ENCODE measurements around the gene GUCY1B1. TPM values are rescaled to one million over a fixed set of nuclear protein-coding genes. Genes with fewer than 3 reads are reported as not detected.

The GUCY1B1 gene
- total RNA-seq, 1 donor from 2014 or later, result 0.22 TPM

- Mint-ChIP-seq H3K9me3 (no peaks in the 10 kb centered on the region), H3K4me1 (peaks cover 8% of the 10 kb centered on the region), H3K4me3 (peak overlapping the region; percentile 68), H3K36me3 (ENCODE audit: low read depth) (no peaks in the 10 kb centered on the region), H3K27me3 (peaks cover 20% of the 10 kb centered on the region), H3K27ac (no peak overlapping the region)
- ATAC-seq (ENCODE audit: low read depth), result no peak
- ChIA-PET CTCF (interaction anchor here (0.5 kb wide), 1 partner anchor 1240 kb away, joined by 3 read pairs; no protein-coding TSS in a partner anchor), POLR2A (interaction anchor here (1.0 kb wide), 1 partner anchor 8 kb away, joined by 3 read pairs; no protein-coding TSS in a partner anchor)
- intact Hi-C loops (cut with micrococcal nuclease), result loop anchor here (2.0 kb wide), 2 partner anchors 93 to 193 kb away; partner anchors contain the start of genes CTSO and GUCY1A1
- peak; percentile 17 for DNase-seq
- TF ChIP-seq CTCF (IDR thresholded peaks at IDR 0.05), result no peak
Measured at GRCh38 chr4:155759372-155760252, 791 bp downstream of the GUCY1B1 start.

GRCh38 chr4:155761047-155761446 is 2.2 kb downstream of the GUCY1B1 start:
- DNase-seq (no peak), ATAC-seq (ENCODE audit: low read depth) (no peak)
- POLR2A ChIA-PET, result no interaction called here
- Mint-ChIP-seq H3K9me3 (no peaks in the 10 kb centered on the region), H3K27ac (no peak overlapping the region), H3K36me3 (ENCODE audit: low read depth) (no peaks in the 10 kb centered on the region), H3K4me3 (no peak overlapping the region), H3K27me3 (peaks cover 16% of the 10 kb centered on the region), H3K4me1 (peaks cover 8% of the 10 kb centered on the region)
- CTCF ChIA-PET, result no interaction called here
- TF ChIP-seq CTCF (IDR thresholded peaks at IDR 0.05), result no peak
- intact Hi-C loops (cut with micrococcal nuclease), result no loop called here

- ChIA-PET CTCF (no interaction called here), POLR2A (no interaction called here)
- Mint-ChIP-seq H3K36me3 (ENCODE audit: low read depth) (no peaks in the 10 kb centered on the region), H3K9me3 (no peaks in the 10 kb centered on the region), H3K27ac (no peak overlapping the region), H3K4me1 (peaks cover 8% of the 10 kb centered on the region), H3K27me3 (peaks cover 16% of the 10 kb centered on the region), H3K4me3 (no peak overlapping the region)
- ATAC-seq (ENCODE audit: low read depth) (no peak), DNase-seq (no peak)
- TF ChIP-seq CTCF (IDR thresholded peaks at IDR 0.05), result no peak
- intact Hi-C loops (cut with micrococcal nuclease), result no loop called here
Measured at GRCh38 chr4:155761916-155762315, 3.1 kb downstream of the GUCY1B1 start.

GRCh38 chr4:155762334-155762733 is 3.5 kb downstream of the GUCY1B1 start:
- intact Hi-C loops (cut with micrococcal nuclease), result no loop called here
- H3K4me1 Mint-ChIP-seq, result peaks cover 8% of the 10 kb centered on the region
- H3K27me3 Mint-ChIP-seq, result peaks cover 16% of the 10 kb centered on the region
- no peak for DNase-seq
- POLR2A ChIA-PET, result no interaction called here
- CTCF ChIA-PET, result no interaction called here
- no peak for TF ChIP-seq CTCF (IDR thresholded peaks at IDR 0.05)
- ATAC-seq (ENCODE audit: low read depth), result no peak
- no peaks in the 10 kb centered on the region for H3K9me3 Mint-ChIP-seq
- no peak overlapping the region for H3K27ac Mint-ChIP-seq
- H3K36me3 Mint-ChIP-seq (ENCODE audit: low read depth), result no peaks in the 10 kb centered on the region
- no peak overlapping the region for H3K4me3 Mint-ChIP-seq

GRCh38 chr4:155763551-155763950 is 4.7 kb downstream of the GUCY1B1 start:
- POLR2A ChIA-PET, result no interaction called here
- DNase-seq (no peak), ATAC-seq (ENCODE audit: low read depth) (no peak)
- H3K27ac Mint-ChIP-seq, result no peak overlapping the region
- H3K4me1 Mint-ChIP-seq, result peaks cover 6% of the 10 kb centered on the region
- no peaks in the 10 kb centered on the region for H3K36me3 Mint-ChIP-seq (ENCODE audit: low read depth)
- CTCF ChIA-PET, result no interaction called here
- peaks cover 10% of the 10 kb centered on the region for H3K27me3 Mint-ChIP-seq
- H3K4me3 Mint-ChIP-seq, result no peak overlapping the region
- TF ChIP-seq CTCF (IDR thresholded peaks at IDR 0.05), result no peak
- intact Hi-C loops (cut with micrococcal nuclease), result no loop called here
- H3K9me3 Mint-ChIP-seq, result no peaks in the 10 kb centered on the region

Data from activated B cell treated with CpG ODN at 0.5 μM for 24 hours (primary cell).